SU-DHL-6 (cell line): ENCODE measurements around the gene PHKA1.

Source experiments
- H2AFZ ChIP-seq: fragments of 200-600 bp; sonication (generic); 2 replicates; pipeline ENCODE4 v1.6.1; 2014; ENCODE audit warnings: low read depth, mild to moderate bottlenecking, moderate library complexity, mixed read lengths, antibody characterized with exemption, low read length; ENCODE audit not compliant: severe bottlenecking
- H3F3A ChIP-seq: fragments of 200-600 bp; shearing (Covaris generic); 2 replicates; pipeline ENCODE4 v1.6.0; 2016; ENCODE audit warnings: antibody characterized with exemption, mild to moderate bottlenecking; ENCODE audit not compliant: insufficient read depth
- H3K27ac ChIP-seq: fragments of 200-600 bp; sonication (generic); 2 replicates; pipeline ENCODE4 v1.5.1; 2016; ENCODE audit warnings: low read depth, mild to moderate bottlenecking, low read length, moderate library complexity, mixed read lengths
- H3K27me3 ChIP-seq: fragments of 200-600 bp; sonication (generic), shearing (Covaris generic); 2 replicates; pipeline ENCODE4 v1.6.0; 2014; ENCODE audit warnings: mild to moderate bottlenecking, low read length
- H3K36me3 ChIP-seq: fragments of 200-600 bp; sonication (generic); 2 replicates; pipeline ENCODE4 v1.6.1; 2014; ENCODE audit warnings: mild to moderate bottlenecking, low read length, mixed read lengths
- H3K4me2 ChIP-seq: fragments of 300-600, 200-600 bp; shearing (Covaris generic), sonication (generic); 2 replicates; pipeline ENCODE4 v1.6.0; 2014; ENCODE audit warnings: low read length, low read depth, mild to moderate bottlenecking; ENCODE audit not compliant: poor library complexity, severe bottlenecking
- H3K4me3 ChIP-seq: fragments of 200-600 bp; sonication (generic); 2 replicates; pipeline ENCODE4 v1.5.1; 2014; ENCODE audit warnings: antibody characterized with exemption, low read length, mild to moderate bottlenecking, mixed read lengths; ENCODE audit not compliant: insufficient read depth, poor library complexity, severe bottlenecking
- H3K79me2 ChIP-seq: fragments of 200-600 bp; sonication (generic); 2 replicates; pipeline ENCODE4 v1.6.1; 2014; ENCODE audit warnings: mild to moderate bottlenecking, low read length, moderate library complexity; ENCODE audit not compliant: insufficient read depth
- H3K9ac ChIP-seq: fragments of 200-600 bp; sonication (generic); 2 replicates; pipeline ENCODE4 v1.7.0; 2014; ENCODE audit warnings: mild to moderate bottlenecking, low read length
- H3K9me2 ChIP-seq: fragments of 200-600 bp; sonication (generic); replicated peaks from 2 replicates; pipeline ENCODE4 v1.6.1; 2014; ENCODE audit warnings: low read length; ENCODE audit not compliant: insufficient read depth
- H3K9me3 ChIP-seq: fragments of 200-600 bp; sonication (generic); 2 replicates; pipeline ENCODE4 v1.6.1; 2014; ENCODE audit warnings: low read length, mixed read lengths; ENCODE audit not compliant: insufficient read depth
- H4K20me1 ChIP-seq: fragments of 200-600 bp; sonication (generic); 2 replicates; pipeline ENCODE4 v1.6.1; 2014; ENCODE audit warnings: low read depth, mild to moderate bottlenecking, antibody characterized with exemption, low read length, moderate library complexity, mixed read lengths
- EZH2phosphoT487 ChIP-seq: fragments of 200-600 bp; sonication (generic), shearing (Covaris generic); conservative IDR thresholded peaks from 2 replicates; pipeline ENCODE4 v1.6.1; 2018; ENCODE audit warnings: mild to moderate bottlenecking, antibody characterized with exemption, low read length, moderate library complexity, mixed read lengths
- TF ChIP-seq, protein P1 (sequence below): fragments of 200-600 bp; sonication (generic); IDR thresholded peaks from one replicate; pipeline ENCODE4 v1.5.1; 2017; ENCODE audit warnings: antibody characterized with exemption, mild to moderate bottlenecking, low read length, moderate library complexity; ENCODE audit not compliant: insufficient read depth, poor library complexity, severe bottlenecking

Gene PHKA1

DNA sequence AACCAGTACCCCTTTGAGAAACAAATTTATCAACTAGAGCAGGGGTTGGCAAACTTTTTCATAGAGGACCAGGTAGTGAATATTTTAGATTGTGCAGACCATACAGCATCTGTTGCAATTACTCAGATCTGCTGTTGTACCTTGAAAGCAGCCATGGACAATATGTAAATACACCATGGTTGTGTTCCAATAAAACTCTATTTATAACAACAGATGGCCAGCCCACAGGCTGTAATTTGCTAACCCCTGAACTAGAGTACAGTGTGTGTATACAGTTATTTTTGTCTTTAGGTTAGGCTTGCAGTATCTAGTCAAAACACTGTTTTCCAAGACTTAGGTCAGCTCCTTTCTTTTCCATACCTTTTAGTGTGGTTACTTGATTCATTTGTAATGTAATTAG is 54.4 kb downstream of the PHKA1 start:
- no peak overlapping the region for H3K27ac ChIP-seq
- no peaks in the 10 kb centered on the region for H4K20me1 ChIP-seq
- H3F3A ChIP-seq, result no peaks in the 10 kb centered on the region
- no peak overlapping the region for H2AFZ ChIP-seq
- TF ChIP-seq, protein P1, sequence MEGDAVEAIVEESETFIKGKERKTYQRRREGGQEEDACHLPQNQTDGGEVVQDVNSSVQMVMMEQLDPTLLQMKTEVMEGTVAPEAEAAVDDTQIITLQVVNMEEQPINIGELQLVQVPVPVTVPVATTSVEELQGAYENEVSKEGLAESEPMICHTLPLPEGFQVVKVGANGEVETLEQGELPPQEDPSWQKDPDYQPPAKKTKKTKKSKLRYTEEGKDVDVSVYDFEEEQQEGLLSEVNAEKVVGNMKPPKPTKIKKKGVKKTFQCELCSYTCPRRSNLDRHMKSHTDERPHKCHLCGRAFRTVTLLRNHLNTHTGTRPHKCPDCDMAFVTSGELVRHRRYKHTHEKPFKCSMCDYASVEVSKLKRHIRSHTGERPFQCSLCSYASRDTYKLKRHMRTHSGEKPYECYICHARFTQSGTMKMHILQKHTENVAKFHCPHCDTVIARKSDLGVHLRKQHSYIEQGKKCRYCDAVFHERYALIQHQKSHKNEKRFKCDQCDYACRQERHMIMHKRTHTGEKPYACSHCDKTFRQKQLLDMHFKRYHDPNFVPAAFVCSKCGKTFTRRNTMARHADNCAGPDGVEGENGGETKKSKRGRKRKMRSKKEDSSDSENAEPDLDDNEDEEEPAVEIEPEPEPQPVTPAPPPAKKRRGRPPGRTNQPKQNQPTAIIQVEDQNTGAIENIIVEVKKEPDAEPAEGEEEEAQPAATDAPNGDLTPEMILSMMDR, result no peak
- H3K27me3 ChIP-seq, result no peaks in the 10 kb centered on the region
- no peaks in the 10 kb centered on the region for H3K9me2 ChIP-seq
- H3K9me3 ChIP-seq, result no peaks in the 10 kb centered on the region
- no peaks in the 10 kb centered on the region for H3K36me3 ChIP-seq
- no peak overlapping the region for H3K4me3 ChIP-seq
- H3K9ac ChIP-seq, result no peak overlapping the region
- H3K79me2 ChIP-seq, result no peaks in the 10 kb centered on the region
- H3K4me2 ChIP-seq, result no peak overlapping the region

DNA sequence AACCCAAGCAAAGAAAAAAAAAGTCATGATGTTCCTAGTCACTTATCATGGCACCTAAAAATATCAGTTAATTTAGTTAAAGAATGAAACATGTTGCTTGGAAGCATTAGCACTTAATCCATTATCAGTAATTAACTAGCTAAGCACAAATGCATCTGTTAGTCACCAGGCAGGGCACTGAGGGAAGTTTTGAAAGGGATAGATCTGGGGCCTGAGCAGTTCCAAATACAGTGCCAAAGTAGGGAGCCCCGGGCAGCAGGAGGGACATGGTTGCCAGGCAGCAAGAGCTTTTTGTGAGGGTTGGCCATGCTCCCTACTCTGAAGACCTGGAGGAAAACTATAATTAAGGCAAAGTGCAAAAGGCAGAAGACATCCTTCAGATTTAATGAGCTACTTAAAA is 62.0 kb downstream of the PHKA1 start:
- Histone ChIP-seq H3K4me3 (no peak overlapping the region), H4K20me1 (no peaks in the 10 kb centered on the region), H3K9ac (no peak overlapping the region), H3K9me3 (no peaks in the 10 kb centered on the region), H3K4me2 (no peak overlapping the region), H3K36me3 (no peaks in the 10 kb centered on the region), H3K79me2 (no peaks in the 10 kb centered on the region), H3K27ac (no peak overlapping the region), H3F3A (no peaks in the 10 kb centered on the region), H3K27me3 (no peaks in the 10 kb centered on the region), H2AFZ (no peak overlapping the region), H3K9me2 (no peaks in the 10 kb centered on the region)
- no peak for TF ChIP-seq EZH2phosphoT487
- TF ChIP-seq, protein P1, result no peak

DNA sequence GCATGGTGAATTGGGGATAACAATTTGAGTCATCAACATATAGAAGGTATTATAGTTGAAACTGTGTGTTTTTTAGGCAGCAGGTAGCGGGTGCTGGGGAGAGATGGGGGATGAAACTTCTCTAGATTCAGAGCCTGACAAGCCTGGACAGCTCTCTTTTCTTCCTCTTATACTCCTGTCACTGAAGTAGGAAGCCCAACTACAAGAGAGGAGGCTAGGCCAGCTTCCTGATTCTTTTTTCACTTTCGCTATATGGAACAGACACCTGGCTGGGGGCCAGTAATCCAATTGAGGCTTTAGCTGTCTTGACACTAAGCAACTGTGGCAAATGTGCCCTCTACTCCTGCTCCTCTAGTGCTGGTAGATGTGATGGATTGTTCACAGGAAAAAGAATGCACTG is 69.2 kb downstream of the PHKA1 start:
- no peak for TF ChIP-seq EZH2phosphoT487
- TF ChIP-seq, protein P1, result no peak
- Histone ChIP-seq H3F3A (no peaks in the 10 kb centered on the region), H3K4me2 (no peak overlapping the region), H3K9ac (no peak overlapping the region), H4K20me1 (no peaks in the 10 kb centered on the region), H3K79me2 (no peaks in the 10 kb centered on the region), H3K36me3 (no peaks in the 10 kb centered on the region), H3K27me3 (no peaks in the 10 kb centered on the region), H3K27ac (no peak overlapping the region), H3K9me2 (no peaks in the 10 kb centered on the region), H3K9me3 (no peaks in the 10 kb centered on the region), H2AFZ (no peak overlapping the region), H3K4me3 (no peak overlapping the region)

DNA sequence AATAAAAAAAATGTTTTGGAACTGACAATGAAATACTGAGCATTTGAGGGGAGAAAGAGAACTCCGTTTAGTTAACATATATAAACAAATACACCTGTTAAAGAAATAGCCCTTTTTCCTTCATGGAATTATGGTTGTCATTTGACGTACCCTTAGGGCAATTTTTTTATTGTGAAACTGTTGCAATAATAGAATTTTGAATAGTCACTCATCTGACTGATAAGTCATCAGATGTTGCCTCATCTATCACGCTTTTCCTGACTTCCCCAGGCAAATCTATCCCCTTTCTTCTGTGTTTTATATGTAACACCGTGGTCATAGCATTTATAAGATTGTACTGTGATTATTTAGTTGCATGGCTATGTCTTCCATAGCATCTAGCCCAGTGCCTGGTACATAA is 72.5 kb downstream of the PHKA1 start:
- H3K27me3 ChIP-seq, result no peaks in the 10 kb centered on the region
- H3K27ac ChIP-seq, result no peak overlapping the region
- no peaks in the 10 kb centered on the region for H3K36me3 ChIP-seq
- TF ChIP-seq, protein P1, result no peak
- TF ChIP-seq EZH2phosphoT487, result no peak
- no peak overlapping the region for H3K9ac ChIP-seq
- H4K20me1 ChIP-seq, result no peaks in the 10 kb centered on the region
- no peak overlapping the region for H3K4me2 ChIP-seq
- H3K9me3 ChIP-seq, result no peaks in the 10 kb centered on the region
- no peaks in the 10 kb centered on the region for H3K9me2 ChIP-seq
- no peak overlapping the region for H3K4me3 ChIP-seq
- no peaks in the 10 kb centered on the region for H3K79me2 ChIP-seq
- H3F3A ChIP-seq, result no peaks in the 10 kb centered on the region
- no peak overlapping the region for H2AFZ ChIP-seq
